H1 (cell line): ENCODE data around the gene RND2. TPM values are rescaled to one million over a fixed set of nuclear protein-coding genes. Genes with fewer than 3 reads are reported as not detected.
A peak's percentile ranks its signal among the peaks of the same experiment; 100 is the strongest.

Experiments used
- CTCF ChIA-PET: fragments of 300-600 bp; sonication (Branson Sonifier 250); formaldehyde crosslinking; loops from one replicate; lab custom pipeline; 2021; ENCODE audit not compliant: partially characterized antibody; lab: Charles Lee
- POLR2A ChIA-PET: fragments of 300-600 bp; sonication (Branson Sonifier 250); formaldehyde crosslinking; loops from one replicate; lab custom pipeline; 2021; ENCODE audit warnings: inconsistent platforms; ENCODE audit not compliant: partially characterized antibody; lab: Charles Lee
- DNase-seq, 2 experiments: peaks; one replicate each; pipeline versions ENCODE4 v3.0.0 to v3.0.0-alpha.2; 2010 to 2022; ENCODE audit warnings: low spot score in 2 of 2, low read depth in 1 of 2, mixed read lengths in 1 of 2
- FAIRE-seq: peaks from 2 replicates; lab custom pipeline; 2011; peaks lifted over from hg19 to GRCh38; lab: Jason Lieb, UNC
- H2AFZ ChIP-seq: 2 replicates; pipeline ENCODE4 v1.8.1; 2012; ENCODE audit warnings: low read length, inconsistent platforms
- H2AK5ac ChIP-seq: 2 replicates; pipeline ENCODE4 v1.6.1; 2013; ENCODE audit warnings: low read depth, low read length
- H2BK120ac ChIP-seq: replicated peaks from 2 replicates; pipeline ENCODE3; 2013; ENCODE audit warnings: low read depth, low read length, inconsistent platforms
- H2BK12ac ChIP-seq: 2 replicates; pipeline ENCODE4 v1.6.1; 2013; ENCODE audit warnings: low read depth, low read length
- H2BK15ac ChIP-seq: 2 replicates; pipeline ENCODE4 v1.6.1; 2013; ENCODE audit warnings: low read length
- H2BK20ac ChIP-seq: 2 replicates; pipeline ENCODE4 v1.6.1; 2013; ENCODE audit warnings: low read length
- H2BK5ac ChIP-seq: 2 replicates; pipeline ENCODE4 v1.6.1; 2013; ENCODE audit warnings: low read depth, low read length
- H3K14ac ChIP-seq: 2 replicates; pipeline ENCODE4 v1.6.1; 2013; ENCODE audit warnings: inconsistent platforms; ENCODE audit not compliant: insufficient read length
- H3K18ac ChIP-seq: 2 replicates; pipeline ENCODE4 v1.6.1; 2013; ENCODE audit warnings: low read length; ENCODE audit errors: extremely low read depth
- H3K23ac ChIP-seq: 2 replicates; pipeline ENCODE4 v1.6.1; 2013; ENCODE audit warnings: inconsistent platforms; ENCODE audit not compliant: insufficient read length
- H3K23me2 ChIP-seq: 2 replicates; pipeline ENCODE4 v1.6.1; 2013; ENCODE audit warnings: low read depth, low read length
- H3K27ac ChIP-seq: 2 replicates; pipeline ENCODE4 v1.6.1; 2011; ENCODE audit warnings: low read depth, low read length, inconsistent platforms
- H3K27me3 ChIP-seq, 4 experiments: replicated peaks in 1 of 4; 1 replicate in 1 of 4; 2 replicates in 3 of 4; pipeline versions ENCODE4 v1.6.1 to v1.8.1; 2011 to 2013; ENCODE audit warnings: low read length in 3 of 4, mild to moderate bottlenecking in 3 of 4, inconsistent platforms in 2 of 4, mixed read lengths in 2 of 4, moderate library complexity in 1 of 4; ENCODE audit not compliant: control insufficient read depth in 3 of 4, insufficient read depth in 3 of 4; ENCODE audit errors: extremely low read depth in 1 of 4
- H3K36me3 ChIP-seq, 4 experiments: 2 replicates each; pipeline versions ENCODE4 v1.6.1 to v1.8.1; 2011 to 2013; ENCODE audit warnings: mild to moderate bottlenecking in 4 of 4, low read length in 3 of 4, moderate library complexity in 2 of 4, control low read depth in 1 of 4, inconsistent platforms in 1 of 4; ENCODE audit not compliant: insufficient read depth in 4 of 4, control insufficient read depth in 2 of 4
- H3K4ac ChIP-seq: replicated peaks from 2 replicates; pipeline ENCODE3; 2013; ENCODE audit warnings: low read length, low read depth, mixed read lengths, inconsistent platforms; ENCODE audit not compliant: insufficient read length
- H3K4me1 ChIP-seq, 4 experiments: replicated peaks in 1 of 4; 1 replicate in 1 of 4; 2 replicates in 3 of 4; pipeline versions ENCODE4 v1.6.1 to v1.8.1; 2011 to 2013; ENCODE audit warnings: low read length in 3 of 4, inconsistent platforms in 2 of 4, mixed read lengths in 1 of 4; ENCODE audit not compliant: insufficient read depth in 4 of 4, control insufficient read depth in 3 of 4
- H3K4me2 ChIP-seq, 2 experiments: 2 replicates each; pipeline versions ENCODE4 v1.6.1 to v1.8.1; 2011 to 2013; ENCODE audit warnings: low read depth in 2 of 2, low read length in 2 of 2, control low read depth in 1 of 2, inconsistent platforms in 1 of 2, mild to moderate bottlenecking in 1 of 2; ENCODE audit not compliant: insufficient read depth in 1 of 2
- H3K4me3 ChIP-seq, 4 experiments: fragments of 200-600, 300-600 bp in 1 of 4; sonication (generic), shearing (Covaris generic), sonication (Bioruptor Twin) in 1 of 4; 2 replicates each; pipeline versions ENCODE4 v1.5.1 to v1.8.1; 2011 to 2016; ENCODE audit warnings: low read length in 4 of 4, low read depth in 3 of 4, control low read depth in 2 of 4, inconsistent platforms in 2 of 4, mild to moderate bottlenecking in 2 of 4, mixed read lengths in 1 of 4, moderate library complexity in 1 of 4; ENCODE audit not compliant: insufficient read depth in 2 of 4; ENCODE audit errors: extremely low read depth in 1 of 4
- H3K56ac ChIP-seq: replicated peaks from 2 replicates; pipeline ENCODE3; 2013; ENCODE audit warnings: low read depth, mild to moderate bottlenecking, mixed read lengths, low read length, inconsistent platforms; ENCODE audit not compliant: insufficient read length
- H3K79me1 ChIP-seq: 2 replicates; pipeline ENCODE4 v1.6.1; 2013; ENCODE audit warnings: low read depth, low read length, control low read depth
- H3K79me2 ChIP-seq, 2 experiments: 2 replicates each; pipeline versions ENCODE4 v1.6.1 to v1.8.1; 2012 to 2013; ENCODE audit warnings: low read length in 2 of 2, mild to moderate bottlenecking in 2 of 2, inconsistent platforms in 1 of 2; ENCODE audit not compliant: insufficient read depth in 2 of 2, control insufficient read depth in 1 of 2
- H3K9ac ChIP-seq, 4 experiments: replicated peaks in 1 of 4; 1 replicate in 1 of 4; 2 replicates in 3 of 4; pipeline versions ENCODE4 v1.6.1 to v1.8.1; 2011 to 2013; ENCODE audit warnings: low read depth in 3 of 4, low read length in 3 of 4, control low read depth in 2 of 4, mild to moderate bottlenecking in 2 of 4, moderate library complexity in 2 of 4, inconsistent platforms in 1 of 4; ENCODE audit errors: extremely low read depth in 1 of 4
- H3K9me3 ChIP-seq, 2 experiments: 2 replicates each; pipeline versions ENCODE4 v1.6.1 to v1.8.1; 2012 to 2013; ENCODE audit warnings: mild to moderate bottlenecking in 2 of 2, moderate library complexity in 2 of 2, control low read depth in 1 of 2, inconsistent platforms in 1 of 2, low read depth in 1 of 2, low read length in 1 of 2, mixed read lengths in 1 of 2; ENCODE audit not compliant: insufficient read depth in 2 of 2
- H4K20me1 ChIP-seq, 2 experiments: replicated peaks in 1 of 2; 2 replicates each; pipeline versions ENCODE3 to v1.8.1; 2011 to 2013; ENCODE audit warnings: inconsistent platforms in 2 of 2, low read length in 2 of 2, mild to moderate bottlenecking in 1 of 2; ENCODE audit not compliant: insufficient read depth in 2 of 2, control insufficient read depth in 1 of 2
- H4K5ac ChIP-seq: 2 replicates; pipeline ENCODE4 v1.6.1; 2013; ENCODE audit warnings: low read length, low read depth, mixed read lengths, inconsistent platforms; ENCODE audit not compliant: insufficient read length
- H4K8ac ChIP-seq: 2 replicates; pipeline ENCODE4 v1.8.0; 2013; ENCODE audit warnings: mild to moderate bottlenecking, moderate library complexity, low read length, inconsistent platforms; ENCODE audit not compliant: insufficient read depth; ENCODE audit errors: extremely low read depth
- H4K91ac ChIP-seq: replicated peaks from 2 replicates; pipeline ENCODE3; 2013; ENCODE audit warnings: low read length, mixed read lengths, inconsistent platforms; ENCODE audit not compliant: insufficient read length
- EGR1 ChIP-seq: IDR thresholded peaks from 2 replicates; pipeline ENCODE4 v1.6.1; 2011; ENCODE audit warnings: low read depth, low read length, borderline replicate concordance
- POLR2AphosphoS5 ChIP-seq: IDR thresholded peaks from 2 replicates; pipeline ENCODE4 v1.6.1; 2011; ENCODE audit warnings: low read depth, low read length
- POU5F1 ChIP-seq: IDR thresholded peaks from 2 replicates; pipeline ENCODE4 v1.6.1; 2011; ENCODE audit warnings: low read depth, mild to moderate bottlenecking, low read length, moderate library complexity
- RFX5 ChIP-seq: IDR thresholded peaks from 2 replicates; pipeline ENCODE4 v1.6.1; 2011; ENCODE audit warnings: low read depth, low read length, improper control_type of control experiment, borderline replicate concordance
- TBP ChIP-seq: IDR thresholded peaks from 2 replicates; pipeline ENCODE4 v1.6.1; 2011; ENCODE audit warnings: low read depth, low read length, improper control_type of control experiment
- TCF12 ChIP-seq: IDR thresholded peaks from 2 replicates; pipeline ENCODE4 v1.6.1; 2011; ENCODE audit warnings: low read depth, mild to moderate bottlenecking, low read length
- WGBS, 2 experiments: shearing (Covaris generic) in 1 of 2; methylation state at CpG; one replicate each; pipeline versions ENCODE4 v1.1.6 to v1.1.7; 2013 to 2015; ENCODE audit warnings: low lambda C conversion rate in 2 of 2, mixed read lengths in 2 of 2, inconsistent platforms in 1 of 2, low coverage in 1 of 2, missing lambda C conversion rate in 1 of 2; ENCODE audit not compliant: insufficient replicate concordance in 2 of 2, insufficient coverage in 1 of 2, insufficient read length in 1 of 2; ENCODE audit errors: extremely low coverage in 1 of 2, missing lambda C conversion rate in 1 of 2; 5-methylcytosine and 5-hydroxymethylcytosine counted together
- polyA plus RNA-seq, 7 experiments: library from polyadenylated mRNA; depleted of rRNA in 3 of 7; stranded (reverse) in 5 of 7; unstranded in 2 of 7; fragments of >200 nt in 5 of 7; fragments of 200-250 nt in 2 of 7; gene quantifications; 1 replicate in 5 of 7; 2 replicates in 1 of 7; 4 replicates in 1 of 7; pipeline versions ENCODE4 v1.2.1 to v1.2.3, GENCODE V29; 2011 to 2013; ENCODE audit warnings: missing spikeins in 2 of 7, mixed read lengths in 2 of 7
- total RNA-seq: library from RNA; stranded (reverse); fragmentation: NEBNext Ultra II Directional; extraction: Animal tissue kit (Norgen Biotek cat#: 25700); gene quantifications from 2 replicates; pipeline ENCODE4 v1.2.1, GENCODE V29; 2021

The RND2 gene
- total and polyA plus RNA-seq, 2 of the 8 experiments (the other 6 are each of a cell fraction or from before 2014, with no cell fraction given): 51.3 to 61.4 TPM

- Histone ChIP-seq H2AK5ac (peak overlapping the region; percentile 84), H3K27me3 (no peaks in the 10 kb centered on the region), H3K23ac (no peak overlapping the region), H3K79me1 (peaks cover 2% of the 10 kb centered on the region; the same call in 1 of the 2 replicates), H4K5ac (no peak overlapping the region), H3K27ac (peak overlapping the region; percentile 84), H2AFZ (no peak overlapping the region), H3K36me3 (peaks cover 18 to 44% (median 33%) of the 10 kb centered on the region in 4 experiments), H2BK5ac (peak overlapping the region; percentile 97), H3K9ac (peak overlapping the region; percentile 93 to 98 (median 96)), H4K91ac (no peak overlapping the region), H2BK12ac (no peak overlapping the region; the same call in 1 of the 2 replicates), H3K56ac (no peak overlapping the region), H3K9me3 (no peaks in the 10 kb centered on the region), H3K4me1 (peaks cover 3 to 12% (median 4%) of the 10 kb centered on the region in 4 experiments; a peak in 6 of 7 replicates), H3K14ac (no peak overlapping the region), H2BK20ac (no peak overlapping the region), H3K79me2 (peaks cover 11 to 20% of the 10 kb centered on the region in 2 experiments), H3K4ac (no peak overlapping the region), H3K4me2 (peak overlapping the region; percentile 84 to 96), H4K20me1 (peaks cover 4 to 10% of the 10 kb centered on the region in 2 experiments), H4K8ac (no peak overlapping the region), H3K23me2 (peaks cover 7% of the 10 kb centered on the region), H3K18ac (peak overlapping the region; percentile 62), H2BK120ac (no peak overlapping the region), H2BK15ac (no peak overlapping the region), H3K4me3 (peak overlapping the region; percentile 83 to 100 (median 91))
- POLR2A ChIA-PET: interaction anchor here (0.7 to 8.2 kb wide), 39 partner anchors 8 to 369 kb away, joined by 3 to 123 read pairs (median 5); partner anchors contain the start of genes AARSD1, BECN1, BRCA1 and IFI35
- FAIRE-seq (no peak), DNase-seq (no peak)
- CTCF ChIA-PET: interaction anchor here (0.6 to 2.7 kb wide), 9 partner anchors 12 to 201 kb away, joined by 3 to 20 read pairs (median 4); partner anchors contain the start of gene PTGES3L
- 10% methylated on average over 10 of the region's 10 CpGs; no CpG with 5 or more reads in 1 of the 2 experiments for WGBS, 2 experiments
- no peak for TF ChIP-seq POU5F1
- no peak for TF ChIP-seq POLR2AphosphoS5
- TF ChIP-seq EGR1: no peak
- no peak for TF ChIP-seq TCF12
- TF ChIP-seq TBP: no peak
- TF ChIP-seq RFX5: no peak
Observed at GRCh38 chr17:42999003-42999525, 26.0 kb upstream of the RND2 start.
